Measurements from ENCODE around the gene WDR6.

WDR6 gene

GRCh38 chr3:48982686-48983085 lies 24.5 kb upstream of the WDR6 start:
- Histone ChIP-seq H3K4me1 (ENCODE audit: low read length) (no peaks in the 10 kb centered on the region), H3K4me2 (ENCODE audit: low read length) (no peak overlapping the region), H3K9ac (ENCODE audit: low read length) (no peak overlapping the region), H3K9me3 (ENCODE audit: insufficient read depth, low read length) (no peaks in the 10 kb centered on the region), H2AFZ (ENCODE audit: low read depth, low read length) (no peak overlapping the region), H3K27me3 (ENCODE audit: low read depth, low read length) (no peaks in the 10 kb centered on the region), H3K79me2 (ENCODE audit: low read length) (no peaks in the 10 kb centered on the region), H3K4me3 (ENCODE audit: low read length) (no peak overlapping the region), H3K27ac (ENCODE audit: low read length) (no peak overlapping the region), H4K20me1 (ENCODE audit: insufficient read depth, low read length) (no peaks in the 10 kb centered on the region; the same call in 1 of the 2 replicates), H3K36me3 (replicated peaks; ENCODE audit: low read depth, low read length) (peaks cover 60% of the 10 kb centered on the region)
- TF ChIP-seq CTCF (IDR thresholded peaks at IDR 0.05; ENCODE audit: low read depth, low read length), result no peak

DNA sequence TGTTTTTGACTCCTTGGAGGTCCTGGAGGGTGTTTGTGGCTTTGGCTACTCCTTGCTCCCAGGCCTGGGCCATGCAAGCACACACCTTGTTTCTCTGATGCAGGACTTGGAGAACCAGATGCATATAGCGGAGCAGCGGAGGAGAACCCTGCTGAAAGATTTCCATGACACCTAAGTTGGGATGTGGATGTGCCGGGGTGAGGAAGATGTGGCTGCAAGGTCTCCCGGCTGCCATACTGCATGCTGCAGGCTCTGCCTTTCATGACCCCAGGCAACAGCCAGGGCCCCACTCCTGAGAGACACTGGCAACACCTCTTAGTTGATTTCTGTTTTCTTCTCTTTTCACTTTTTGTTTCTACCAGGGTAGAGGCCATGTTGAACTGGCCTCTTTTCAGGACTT lies 24.1 kb upstream of the WDR6 start:
- H3K4me3 ChIP-seq (ENCODE audit: low read length), result no peak overlapping the region
- peaks cover 56% of the 10 kb centered on the region for H3K36me3 ChIP-seq (replicated peaks; ENCODE audit: low read depth, low read length)
- no peak for TF ChIP-seq EZH2phosphoT487 (IDR thresholded peaks at IDR 0.05; ENCODE audit: low read depth)
- TF ChIP-seq CTCF (IDR thresholded peaks at IDR 0.05; ENCODE audit: low read depth, low read length), result no peak
- no peak overlapping the region for H3K9ac ChIP-seq (ENCODE audit: low read length)
- no peak overlapping the region for H2AFZ ChIP-seq (ENCODE audit: low read depth, low read length)
- no peaks in the 10 kb centered on the region for H3K79me2 ChIP-seq (ENCODE audit: low read length)
- no peaks in the 10 kb centered on the region for H3K9me3 ChIP-seq (ENCODE audit: insufficient read depth, low read length)
- H3K27ac ChIP-seq (ENCODE audit: low read length), result no peak overlapping the region
- H3K4me2 ChIP-seq (ENCODE audit: low read length), result no peak overlapping the region
- no peaks in the 10 kb centered on the region; the same call in 1 of the 2 replicates for H4K20me1 ChIP-seq (ENCODE audit: insufficient read depth, low read length)
- no peaks in the 10 kb centered on the region for H3K27me3 ChIP-seq (ENCODE audit: low read depth, low read length)
- H3K4me1 ChIP-seq (ENCODE audit: low read length), result no peaks in the 10 kb centered on the region

DNA sequence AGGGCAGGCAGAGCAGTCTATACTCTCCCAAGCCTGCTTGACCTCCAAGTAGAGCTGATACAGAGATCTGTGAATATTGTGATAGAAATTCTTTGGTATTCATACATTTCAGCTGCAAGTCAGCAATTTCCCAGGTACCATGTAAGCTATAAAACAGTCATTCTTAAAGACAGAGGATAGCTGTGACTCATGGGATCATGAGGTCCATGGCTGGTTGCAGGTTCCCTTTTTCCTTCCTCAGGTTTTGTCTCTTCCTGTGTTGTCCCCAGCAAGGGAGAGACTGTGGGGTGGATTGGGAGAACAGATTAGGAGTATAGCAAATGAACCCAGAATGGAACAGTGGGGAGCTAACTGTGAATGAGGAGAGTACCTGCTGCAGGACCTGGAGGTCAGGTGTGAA lies 22.5 kb upstream of the WDR6 start:
- Histone ChIP-seq H3K4me2 (ENCODE audit: low read length) (no peak overlapping the region), H3K9me3 (ENCODE audit: insufficient read depth, low read length) (no peaks in the 10 kb centered on the region), H3K4me1 (ENCODE audit: low read length) (peaks cover 7% of the 10 kb centered on the region), H3K9ac (ENCODE audit: low read length) (no peak overlapping the region), H3K27ac (ENCODE audit: low read length) (no peak overlapping the region), H3K79me2 (ENCODE audit: low read length) (peaks cover 9% of the 10 kb centered on the region), H4K20me1 (ENCODE audit: insufficient read depth, low read length) (no peaks in the 10 kb centered on the region; the same call in 1 of the 2 replicates), H3K27me3 (ENCODE audit: low read depth, low read length) (no peaks in the 10 kb centered on the region), H2AFZ (ENCODE audit: low read depth, low read length) (no peak overlapping the region), H3K4me3 (ENCODE audit: low read length) (no peak overlapping the region), H3K36me3 (replicated peaks; ENCODE audit: low read depth, low read length) (peaks cover 47% of the 10 kb centered on the region)
- TF ChIP-seq EZH2phosphoT487 (IDR thresholded peaks at IDR 0.05; ENCODE audit: low read depth) (no peak), CTCF (IDR thresholded peaks at IDR 0.05; ENCODE audit: low read depth, low read length) (no peak)

GRCh38 chr3:48985831-48986376 lies 21.3 kb upstream of the WDR6 start:
- H3K9ac ChIP-seq (ENCODE audit: low read length), result no peak overlapping the region
- no peak overlapping the region for H3K4me3 ChIP-seq (ENCODE audit: low read length)
- no peak overlapping the region for H3K27ac ChIP-seq (ENCODE audit: low read length)
- H3K4me2 ChIP-seq (ENCODE audit: low read length), result no peak overlapping the region
- no peaks in the 10 kb centered on the region; the same call in 1 of the 2 replicates for H4K20me1 ChIP-seq (ENCODE audit: insufficient read depth, low read length)
- H3K4me1 ChIP-seq (ENCODE audit: low read length), result peaks cover 7% of the 10 kb centered on the region
- H3K36me3 ChIP-seq (replicated peaks; ENCODE audit: low read depth, low read length), result peaks cover 39% of the 10 kb centered on the region
- no peaks in the 10 kb centered on the region for H3K9me3 ChIP-seq (ENCODE audit: insufficient read depth, low read length)
- no peak overlapping the region for H2AFZ ChIP-seq (ENCODE audit: low read depth, low read length)
- H3K79me2 ChIP-seq (ENCODE audit: low read length), result peaks cover 22% of the 10 kb centered on the region
- TF ChIP-seq EZH2phosphoT487 (IDR thresholded peaks at IDR 0.05; ENCODE audit: low read depth) (no peak), CTCF (IDR thresholded peaks at IDR 0.05; ENCODE audit: low read depth, low read length) (no peak)
- H3K27me3 ChIP-seq (ENCODE audit: low read depth, low read length), result no peaks in the 10 kb centered on the region
